Osteoblast (primary cell): ENCODE results near the gene CGB3. TPM values are rescaled to one million over a fixed set of nuclear protein-coding genes. Genes with fewer than 3 reads are reported as not detected.

ENCODE experiments used
- DNase-seq: peaks from one replicate; pipeline ENCODE4 v3.0.0; 2011; ENCODE audit warnings: low spot score, mixed read lengths; ENCODE audit not compliant: insufficient read length; ENCODE audit errors: missing footprints
- H2AFZ ChIP-seq: 2 replicates; pipeline ENCODE4 v1.6.0; 2011; ENCODE audit warnings: mild to moderate bottlenecking, low read length
- H3K27ac ChIP-seq: 2 replicates; pipeline ENCODE4 v1.5.1; 2011; ENCODE audit warnings: mild to moderate bottlenecking, low read depth, low read length, moderate library complexity
- H3K27me3 ChIP-seq: 2 replicates; pipeline ENCODE4 v1.6.0; 2012; ENCODE audit warnings: mild to moderate bottlenecking, control low read depth, inconsistent platforms, low read length, moderate library complexity; ENCODE audit not compliant: insufficient read depth
- H3K36me3 ChIP-seq: 2 replicates; pipeline ENCODE4 v1.5.1; 2011; ENCODE audit warnings: mild to moderate bottlenecking, low read length, control low read depth, moderate library complexity; ENCODE audit not compliant: insufficient read depth
- H3K4me1 ChIP-seq: 2 replicates; pipeline ENCODE4 v1.5.1; 2011; ENCODE audit warnings: mild to moderate bottlenecking, low read length, control low read depth, moderate library complexity; ENCODE audit not compliant: insufficient read depth
- H3K4me2 ChIP-seq: 2 replicates; pipeline ENCODE4 v1.6.0; 2011; ENCODE audit warnings: mild to moderate bottlenecking, low read length; ENCODE audit not compliant: insufficient read depth
- H3K4me3 ChIP-seq: fragments of 200-600 bp; sonication (generic); 3 replicates; pipeline ENCODE4 v1.5.1; 2012; ENCODE audit warnings: mild to moderate bottlenecking, low read length, inconsistent platforms; ENCODE audit not compliant: insufficient read depth
- H3K79me2 ChIP-seq: 2 replicates; pipeline ENCODE4 v1.6.0; 2012; ENCODE audit warnings: mild to moderate bottlenecking, low read length, control low read depth, inconsistent platforms; ENCODE audit not compliant: insufficient read depth
- H3K9me3 ChIP-seq: 2 replicates; pipeline ENCODE4 v1.5.1; 2011; ENCODE audit warnings: low read depth, low read length, control low read depth
- H4K20me1 ChIP-seq: 2 replicates; pipeline ENCODE4 v1.6.0; 2012; ENCODE audit warnings: mild to moderate bottlenecking, low read length, control low read depth; ENCODE audit not compliant: insufficient read depth
- CTCF ChIP-seq: IDR thresholded peaks from 2 replicates; pipeline ENCODE4 v1.5.1; 2011; ENCODE audit warnings: mild to moderate bottlenecking, low read depth, low read length, moderate library complexity; ENCODE audit errors: extremely low read depth
- total RNA-seq: library from RNA; depleted of rRNA; stranded (reverse); fragments of >200 nt; gene quantifications from 2 replicates; pipeline ENCODE4 v1.2.3, GENCODE V29; 2012

Gene CGB3
- total RNA-seq, 1 donor = not detected

GRCh38 chr19:48999481-49000325 lies 24.4 kb downstream of the CGB3 start:
- peaks cover 20% of the 10 kb centered on the region for H4K20me1 ChIP-seq
- H3K4me1 ChIP-seq = peaks cover 4% of the 10 kb centered on the region
- TF ChIP-seq CTCF = peak; percentile 87
- H2AFZ ChIP-seq = no peak overlapping the region
- H3K27me3 ChIP-seq = no peaks in the 10 kb centered on the region
- no peak overlapping the region for H3K4me2 ChIP-seq
- H3K79me2 ChIP-seq = peaks cover 50% of the 10 kb centered on the region
- no peaks in the 10 kb centered on the region for H3K9me3 ChIP-seq
- no peak overlapping the region for H3K4me3 ChIP-seq
- no peak overlapping the region for H3K27ac ChIP-seq
- H3K36me3 ChIP-seq = peaks cover 26% of the 10 kb centered on the region
- DNase-seq = peak; percentile 93

GRCh38 chr19:48997972-48998371 lies 26.2 kb downstream of the CGB3 start:
- H3K4me1 ChIP-seq = peaks cover 13% of the 10 kb centered on the region
- peak; percentile 72 for TF ChIP-seq CTCF
- no peak overlapping the region for H3K4me3 ChIP-seq
- H3K36me3 ChIP-seq = peaks cover 12% of the 10 kb centered on the region
- H3K9me3 ChIP-seq = no peaks in the 10 kb centered on the region
- no peaks in the 10 kb centered on the region for H3K27me3 ChIP-seq
- no peak overlapping the region for H3K27ac ChIP-seq
- no peak overlapping the region for H3K4me2 ChIP-seq
- no peak overlapping the region for H2AFZ ChIP-seq
- peak; percentile 93 for DNase-seq
- peaks cover 20% of the 10 kb centered on the region for H4K20me1 ChIP-seq
- H3K79me2 ChIP-seq = peaks cover 62% of the 10 kb centered on the region

- peak overlapping the region; percentile 81 for H2AFZ ChIP-seq
- H3K9me3 ChIP-seq = no peaks in the 10 kb centered on the region
- H3K79me2 ChIP-seq = peaks cover 83% of the 10 kb centered on the region
- no peak for TF ChIP-seq CTCF
- no peaks in the 10 kb centered on the region for H3K27me3 ChIP-seq
- peak overlapping the region; percentile 89 for H3K4me3 ChIP-seq
- peak overlapping the region; percentile 99 for H3K4me2 ChIP-seq
- peak overlapping the region; percentile 74 for H3K27ac ChIP-seq
- H4K20me1 ChIP-seq = peaks cover 22% of the 10 kb centered on the region
- H3K36me3 ChIP-seq = no peaks in the 10 kb centered on the region
- peak; percentile 17 for DNase-seq
- peaks cover 29% of the 10 kb centered on the region for H3K4me1 ChIP-seq
Observed at GRCh38 chr19:48994035-48994386, 30.1 kb downstream of the CGB3 start.

- TF ChIP-seq CTCF = peak; percentile 82
- no peaks in the 10 kb centered on the region for H3K27me3 ChIP-seq
Observed at GRCh38 chr19:48993175-48994034, 30.7 kb downstream of the CGB3 start, which contains the start of the genes GYS1 and RUVBL2. Gene GYS1 (minus strand): TSS chr19:48993309. CDS start chr19:48993112, 197 bp downstream. Gene RUVBL2 (plus strand): TSS chr19:48993887. CDS start chr19:48993912, 25 bp downstream.

More at GRCh38 chr19:48993175-48994034, 30.7 kb downstream of the CGB3 start, which contains the start of the genes GYS1 and RUVBL2:
- Histone ChIP-seq H3K4me3 (peak within 1 kb of the TSS; percentile 89), H3K4me1 (peaks cover 29% of the 10 kb centered on the region), H3K4me2 (peak within 1 kb of the TSS; percentile 99), H3K27ac (peak within 1 kb of the TSS; percentile 85), H3K9me3 (no peaks in the 10 kb centered on the region), H2AFZ (peak within 1 kb of the TSS; percentile 82), H4K20me1 (peaks cover 20% of the 10 kb centered on the region), H3K36me3 (peaks cover 6% of the 10 kb centered on the region), H3K79me2 (peaks cover 80% of the 10 kb centered on the region)
- peak; percentile 98 for DNase-seq
